Lung microvascular endothelial cell (primary cell): Measurements from ENCODE around the gene KIAA0040. TPM values are rescaled to one million over a fixed set of nuclear protein-coding genes. Genes with fewer than 3 reads are reported as not detected.

Experiments used
- total RNA-seq: library from RNA; depleted of rRNA; stranded (reverse); fragments of >200 nt; gene quantifications from 2 replicates; pipeline ENCODE4 v1.2.1, GENCODE V29; 2014

KIAA0040 gene
- total RNA-seq, 1 donor from 2014 or later: 4.2 TPM

Other genes with a start within 250 kb of the KIAA0040 start
- 205 and 267 TPM in 2 replicates for gene CACYBP, start 192.8 kb downstream of the KIAA0040 start, total RNA-seq
- 33.9 and 38.8 TPM in 2 replicates for gene MRPS14, start 169.4 kb downstream of the KIAA0040 start, total RNA-seq
- gene TNN, start 124.9 kb downstream of the KIAA0040 start, total RNA-seq: under 0.01 TPM in 1 of 2 replicates, not detected in the other